GM10266 (cell line): ENCODE data around the gene SMCO3.
"Not testable (repeated sequence)": the region's sequence is repeated elsewhere in the genome, so short reads cannot be mapped to it uniquely, and the experiment has no call there.

ENCODE experiments used
- DNase-seq: peaks from one replicate; pipeline ENCODE4 v3.0.0; 2012; ENCODE audit errors: extremely low spot score
- TF ChIP-seq, protein P1 (sequence below): IDR thresholded peaks from 2 replicates; pipeline ENCODE4 v1.5.1; 2012; ENCODE audit warnings: mild to moderate bottlenecking, low read depth; ENCODE audit not compliant: control insufficient read depth, insufficient read depth; ENCODE audit errors: missing control alignments

SMCO3 gene

DNA sequence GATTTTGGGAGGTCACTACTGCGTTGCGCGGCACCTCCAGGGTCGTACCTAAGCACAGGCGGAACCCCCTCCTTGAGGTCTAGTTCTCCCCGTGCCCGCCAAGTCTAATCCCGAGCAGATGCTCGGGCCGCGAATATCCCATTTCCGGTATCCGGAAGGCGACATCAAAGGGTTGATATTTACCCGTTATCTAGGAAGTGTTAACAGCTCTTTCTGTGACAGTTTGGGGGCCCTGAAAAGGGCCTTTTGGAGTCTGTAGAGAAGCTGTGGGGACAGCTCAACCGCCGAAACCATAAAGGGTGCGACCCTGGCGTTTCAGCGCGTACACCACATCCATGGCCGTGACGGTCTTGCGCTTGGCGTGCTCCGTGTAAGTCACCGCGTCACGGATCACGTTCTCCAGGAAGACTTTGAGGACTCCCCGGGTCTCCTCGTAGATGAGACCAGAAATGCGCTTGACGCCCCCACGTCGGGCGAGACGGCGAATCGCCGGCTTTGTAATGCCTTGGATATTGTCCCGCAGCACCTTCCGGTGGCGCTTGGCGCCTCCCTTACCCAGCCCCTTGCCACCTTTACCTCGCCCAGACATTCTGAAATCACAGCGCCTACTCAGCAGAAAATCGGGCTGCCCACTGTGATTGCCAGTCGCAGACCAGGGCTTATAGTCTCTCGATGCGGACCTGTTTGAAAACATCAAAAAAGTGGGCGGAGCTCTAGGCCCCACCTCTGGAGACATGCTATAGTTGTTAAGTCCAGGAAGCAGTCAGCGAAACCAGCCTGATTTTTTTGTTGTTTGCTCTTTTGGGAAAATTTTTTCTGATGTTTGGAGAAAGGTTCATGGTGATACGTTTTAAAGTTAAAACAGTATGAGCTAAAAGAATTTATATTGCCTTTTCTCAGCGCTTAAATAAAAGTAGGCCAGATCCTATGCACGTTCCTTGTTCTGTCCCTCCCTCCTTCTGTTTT is 43.2 kb downstream of the SMCO3 start:
- TF ChIP-seq, protein P1, sequence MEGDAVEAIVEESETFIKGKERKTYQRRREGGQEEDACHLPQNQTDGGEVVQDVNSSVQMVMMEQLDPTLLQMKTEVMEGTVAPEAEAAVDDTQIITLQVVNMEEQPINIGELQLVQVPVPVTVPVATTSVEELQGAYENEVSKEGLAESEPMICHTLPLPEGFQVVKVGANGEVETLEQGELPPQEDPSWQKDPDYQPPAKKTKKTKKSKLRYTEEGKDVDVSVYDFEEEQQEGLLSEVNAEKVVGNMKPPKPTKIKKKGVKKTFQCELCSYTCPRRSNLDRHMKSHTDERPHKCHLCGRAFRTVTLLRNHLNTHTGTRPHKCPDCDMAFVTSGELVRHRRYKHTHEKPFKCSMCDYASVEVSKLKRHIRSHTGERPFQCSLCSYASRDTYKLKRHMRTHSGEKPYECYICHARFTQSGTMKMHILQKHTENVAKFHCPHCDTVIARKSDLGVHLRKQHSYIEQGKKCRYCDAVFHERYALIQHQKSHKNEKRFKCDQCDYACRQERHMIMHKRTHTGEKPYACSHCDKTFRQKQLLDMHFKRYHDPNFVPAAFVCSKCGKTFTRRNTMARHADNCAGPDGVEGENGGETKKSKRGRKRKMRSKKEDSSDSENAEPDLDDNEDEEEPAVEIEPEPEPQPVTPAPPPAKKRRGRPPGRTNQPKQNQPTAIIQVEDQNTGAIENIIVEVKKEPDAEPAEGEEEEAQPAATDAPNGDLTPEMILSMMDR: no peak
- peak; percentile 69 for DNase-seq

- TF ChIP-seq, protein P1: peak; percentile 75
- DNase-seq: peak; percentile 56
These were observed 44.0 kb downstream of the SMCO3 start for GRCh38 chr12:14769969-14770495.

DNA sequence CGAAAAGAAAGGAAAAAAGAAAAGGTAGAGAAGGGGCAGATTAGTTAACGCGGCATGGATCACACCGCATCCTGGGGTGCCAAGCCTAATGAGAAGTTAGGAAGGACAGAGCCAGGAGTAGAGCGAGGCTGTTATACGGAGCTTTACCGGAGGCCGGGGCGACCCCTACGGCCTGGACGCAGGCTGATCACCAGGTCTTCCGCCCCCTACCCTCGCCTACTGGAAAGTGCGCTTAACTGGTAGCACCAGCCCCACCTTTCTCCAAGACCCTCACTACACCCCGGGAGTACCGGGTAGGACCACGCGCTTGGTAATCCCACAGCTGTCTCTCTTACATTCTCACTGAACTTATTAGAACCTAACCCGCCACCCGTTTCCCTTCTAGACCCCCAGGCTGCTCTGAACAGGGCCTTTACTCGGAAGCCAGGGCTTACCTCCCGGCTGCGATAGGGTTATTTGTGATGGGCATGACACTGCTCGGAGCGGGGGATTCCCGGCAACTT is 44.5 kb downstream of the SMCO3 start:
- TF ChIP-seq, protein P1: peak; percentile 51
- DNase-seq: no peak

DNA sequence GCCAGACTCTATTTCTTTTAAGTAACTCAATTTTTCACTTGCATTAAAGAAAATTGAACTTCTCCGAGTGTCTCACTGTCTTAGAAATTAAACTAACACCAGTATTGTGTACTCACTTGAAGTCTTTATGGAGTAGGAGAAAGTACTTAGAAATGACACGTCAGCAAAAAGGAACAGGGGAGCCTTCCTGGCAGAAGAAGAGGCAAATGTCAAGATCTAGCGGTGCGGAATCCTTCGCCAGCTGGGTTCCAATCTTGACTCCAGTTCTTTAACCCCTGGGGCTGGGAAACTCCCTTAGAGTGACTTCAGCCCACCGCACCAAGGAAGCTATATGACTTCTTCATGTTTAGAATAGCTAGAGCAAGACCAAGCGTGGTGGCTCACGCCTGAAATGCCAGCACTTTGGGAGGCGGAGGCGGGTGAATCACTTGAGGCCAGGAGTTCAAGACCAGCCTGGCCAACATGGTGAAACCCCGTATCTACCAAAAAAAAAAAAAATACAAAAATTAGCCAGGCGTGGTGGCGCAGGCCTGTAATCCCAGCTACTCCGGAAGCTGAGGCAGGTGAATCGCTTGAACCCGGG is 45.1 kb downstream of the SMCO3 start:
- DNase-seq: peak; percentile 15

GRCh38 chr12:14767617-14768016 is 46.4 kb downstream of the SMCO3 start:
- DNase-seq: no peak
- TF ChIP-seq, protein P1: no peak

More for the DNA sequence above, 45.1 kb downstream of the SMCO3 start:
- TF ChIP-seq, protein P1: no peak

DNA sequence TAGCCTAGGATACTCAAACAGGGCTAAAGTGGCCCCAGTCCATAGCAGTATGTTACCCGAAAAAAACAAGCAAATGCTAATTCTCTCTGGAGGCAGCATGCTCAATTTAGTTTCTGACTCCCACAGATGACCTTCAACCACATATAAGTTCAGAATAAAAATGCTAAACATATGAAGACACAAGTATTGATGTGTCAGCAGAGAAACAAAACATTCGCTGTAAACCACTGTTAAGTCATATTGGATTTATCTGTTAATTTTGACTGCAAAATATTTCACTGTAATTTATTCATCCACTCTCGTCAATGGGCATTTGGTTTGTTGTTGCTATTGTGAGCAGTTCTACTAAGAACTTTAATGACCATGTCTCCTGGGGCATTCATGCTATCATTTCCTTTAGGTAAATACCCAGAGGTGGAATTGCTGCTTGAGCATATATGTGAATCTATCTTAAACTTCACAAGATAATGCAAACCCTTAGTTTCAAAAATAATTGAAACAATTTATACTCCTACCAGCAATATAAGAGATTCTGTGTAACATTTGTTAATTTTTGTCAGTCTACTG is 47.2 kb downstream of the SMCO3 start:
- TF ChIP-seq, protein P1: no peak
- DNase-seq: no peak

DNA sequence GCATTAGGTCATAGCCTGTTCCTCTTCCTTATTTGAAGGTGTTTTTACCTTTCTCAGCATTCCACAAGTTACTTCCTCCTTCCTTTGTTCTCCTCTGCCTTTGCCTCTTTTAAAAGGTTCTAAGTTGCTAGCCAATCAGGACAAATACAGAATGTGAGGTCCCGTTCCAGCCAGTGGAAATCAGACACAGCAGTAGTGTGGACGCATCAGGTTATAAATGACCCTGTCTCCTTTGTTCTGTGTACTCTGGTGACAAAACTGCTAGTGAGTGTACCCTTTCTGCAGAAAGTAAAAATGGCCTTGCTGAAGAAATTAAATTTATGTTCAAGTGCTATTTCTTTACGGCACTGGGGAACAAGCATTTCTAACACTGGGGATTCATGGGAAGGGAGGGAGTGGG is 48.0 kb downstream of the SMCO3 start:
- DNase-seq: not testable (repeated sequence)
